Activated naive CD8-positive, alpha-beta T cell treated with anti-CD3 and anti-CD28 coated beads, Interleukin-2, amount 50 U/mL, for 24 hours (primary cell): ENCODE measurements around the gene IKZF1.
A peak's percentile ranks its signal among the peaks of the same experiment; 100 is the strongest.

Experiments
- ATAC-seq: fragments of 150-1000 bp; cut with Tn5 transposase; one replicate; pipeline ENCODE4 v1.10.0; 2021
- DNase-seq: peaks from one replicate; pipeline ENCODE4 v3.0.0; 2021
- H3K27ac Mint-ChIP-seq: one replicate; pipeline ENCODE4 v1.8.0; 2021; ENCODE audit warnings: mild to moderate bottlenecking, mixed read lengths
- H3K27me3 Mint-ChIP-seq: one replicate; pipeline ENCODE4 v1.8.0; 2021; ENCODE audit warnings: mixed read lengths
- H3K36me3 Mint-ChIP-seq: one replicate; pipeline ENCODE4 v1.8.0; 2021; ENCODE audit warnings: low read depth, mixed read lengths
- H3K4me1 Mint-ChIP-seq: one replicate; pipeline ENCODE4 v1.8.0; 2021; ENCODE audit warnings: mixed read lengths
- H3K4me3 Mint-ChIP-seq: one replicate; pipeline ENCODE4 v1.8.0; 2021; ENCODE audit warnings: mild to moderate bottlenecking, moderate library complexity, mixed read lengths
- H3K9me3 Mint-ChIP-seq: one replicate; pipeline ENCODE4 v1.8.0; 2021; ENCODE audit warnings: mixed read lengths

The IKZF1 gene

DNA sequence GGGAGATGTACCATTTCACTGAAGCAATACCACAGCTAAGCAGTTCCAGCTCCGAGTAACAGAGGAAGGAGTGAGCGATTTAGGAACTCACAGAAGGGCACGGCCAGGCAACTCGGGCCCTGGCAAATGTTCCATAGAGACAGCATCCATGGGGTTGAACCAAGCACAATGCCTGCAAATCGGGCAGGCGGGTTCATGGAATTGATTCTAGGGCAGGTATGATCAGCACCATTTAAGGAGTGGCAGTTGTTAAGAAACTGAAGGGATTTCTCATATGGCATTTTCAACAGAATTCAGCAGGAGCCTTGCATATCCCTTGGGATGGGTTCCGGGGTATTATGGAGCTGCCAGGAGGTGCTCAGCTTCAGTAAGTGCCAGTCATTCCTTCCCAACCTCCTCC, 66.4 kb downstream of the IKZF1 start:
- peaks cover 88% of the 10 kb centered on the region for H3K36me3 Mint-ChIP-seq
- no peak for ATAC-seq
- no peaks in the 10 kb centered on the region for H3K27me3 Mint-ChIP-seq
- H3K9me3 Mint-ChIP-seq = no peaks in the 10 kb centered on the region
- DNase-seq = no peak
- H3K27ac Mint-ChIP-seq = peak overlapping the region; percentile 92
- H3K4me1 Mint-ChIP-seq = peaks cover 97% of the 10 kb centered on the region
- peak overlapping the region; percentile 17 for H3K4me3 Mint-ChIP-seq

DNA sequence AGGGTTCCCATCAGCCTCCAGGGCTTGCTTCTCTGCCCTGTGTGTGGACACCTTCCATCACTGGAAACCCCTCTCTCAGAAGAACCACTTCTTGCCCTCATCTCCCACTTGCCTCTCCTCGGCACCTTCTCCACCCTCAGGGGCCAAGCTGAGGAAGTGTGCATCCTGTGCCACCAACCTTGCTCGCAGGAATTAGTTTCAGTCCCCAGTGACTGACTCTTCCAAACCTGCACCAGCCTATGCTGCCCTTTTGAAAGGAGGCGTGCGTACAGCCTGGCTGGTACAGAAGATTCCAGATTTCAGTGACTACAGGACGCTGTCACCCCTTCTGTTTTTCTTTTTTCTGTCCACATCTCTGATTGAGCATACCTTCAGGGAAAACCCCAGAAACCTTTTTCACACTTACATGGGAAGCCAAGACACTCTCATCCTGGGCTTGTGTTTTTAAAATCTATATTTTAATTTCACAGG, 67.1 kb downstream of the IKZF1 start:
- H3K27ac Mint-ChIP-seq = peak overlapping the region; percentile 92
- peaks cover 89% of the 10 kb centered on the region for H3K36me3 Mint-ChIP-seq
- H3K9me3 Mint-ChIP-seq = no peaks in the 10 kb centered on the region
- peak overlapping the region; percentile 43 for H3K4me3 Mint-ChIP-seq
- H3K4me1 Mint-ChIP-seq = peaks cover 98% of the 10 kb centered on the region
- H3K27me3 Mint-ChIP-seq = no peaks in the 10 kb centered on the region
- DNase-seq (no peak), ATAC-seq (peak; percentile 29)

DNA sequence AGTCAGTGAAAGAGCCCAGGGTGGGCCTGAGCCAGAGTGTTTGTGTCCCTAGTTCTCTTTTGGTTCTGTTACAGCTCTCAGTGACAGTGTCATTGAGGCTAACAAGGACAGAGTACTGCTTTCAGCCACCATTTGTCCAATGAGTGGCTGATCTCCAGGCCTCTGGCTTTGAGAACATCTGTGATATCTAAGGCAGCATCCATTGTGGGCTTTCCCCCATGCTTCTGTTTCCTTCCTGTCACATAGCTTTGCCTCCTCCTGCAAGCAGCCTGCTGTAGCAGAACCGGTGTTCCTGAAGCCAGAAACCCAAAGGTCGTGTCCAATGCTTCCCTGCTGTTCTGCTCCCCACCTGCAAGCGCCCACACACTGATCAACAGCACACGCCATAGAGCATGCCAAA, 68.4 kb downstream of the IKZF1 start:
- Mint-ChIP-seq H3K27me3 (no peaks in the 10 kb centered on the region), H3K9me3 (no peaks in the 10 kb centered on the region), H3K4me1 (peaks cover 98% of the 10 kb centered on the region), H3K36me3 (peaks cover 95% of the 10 kb centered on the region), H3K4me3 (peak overlapping the region; percentile 37), H3K27ac (peak overlapping the region; percentile 92)
- DNase-seq (no peak), ATAC-seq (no peak)

DNA sequence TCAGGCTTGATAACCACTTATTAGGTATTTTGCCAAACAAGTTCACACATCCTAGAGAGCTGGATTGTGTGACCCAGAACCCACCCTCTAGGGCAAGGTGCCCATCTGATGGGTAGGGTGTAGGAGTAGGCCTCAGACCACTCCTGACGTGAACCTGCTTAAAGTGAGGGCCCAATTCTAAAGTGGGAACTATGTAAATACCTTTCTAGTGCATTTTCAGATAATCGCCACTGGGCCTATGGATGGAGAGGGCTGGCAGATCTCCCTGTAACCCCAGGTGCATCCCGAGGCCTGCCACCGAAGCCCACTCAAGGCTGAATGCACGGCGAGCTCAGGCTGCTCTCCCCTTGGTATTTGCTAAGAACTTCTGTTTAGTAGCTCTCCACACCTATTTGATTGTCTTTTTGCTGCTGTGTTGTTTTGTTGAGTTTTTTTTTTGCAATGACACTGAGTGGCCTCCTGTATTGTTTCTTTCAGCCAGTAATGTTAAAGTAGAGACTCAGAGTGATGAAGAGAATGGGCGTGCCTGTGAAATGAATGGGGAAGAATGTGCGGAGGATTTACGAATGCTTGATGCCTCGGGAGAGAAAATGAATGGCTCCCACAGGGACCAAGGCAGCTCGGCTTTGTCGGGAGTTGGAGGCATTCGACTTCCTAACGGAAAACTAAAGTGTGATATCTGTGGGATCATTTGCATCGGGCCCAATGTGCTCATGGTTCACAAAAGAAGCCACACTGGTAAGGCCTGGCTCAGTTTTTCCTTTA, 71.7 kb downstream of the IKZF1 start:
- H3K27ac Mint-ChIP-seq = peak overlapping the region; percentile 84
- no peaks in the 10 kb centered on the region for H3K27me3 Mint-ChIP-seq
- no peak overlapping the region for H3K4me3 Mint-ChIP-seq
- no peak for ATAC-seq
- H3K36me3 Mint-ChIP-seq = peaks cover 92% of the 10 kb centered on the region
- H3K9me3 Mint-ChIP-seq = no peaks in the 10 kb centered on the region
- H3K4me1 Mint-ChIP-seq = peaks cover 98% of the 10 kb centered on the region
- DNase-seq = no peak

DNA sequence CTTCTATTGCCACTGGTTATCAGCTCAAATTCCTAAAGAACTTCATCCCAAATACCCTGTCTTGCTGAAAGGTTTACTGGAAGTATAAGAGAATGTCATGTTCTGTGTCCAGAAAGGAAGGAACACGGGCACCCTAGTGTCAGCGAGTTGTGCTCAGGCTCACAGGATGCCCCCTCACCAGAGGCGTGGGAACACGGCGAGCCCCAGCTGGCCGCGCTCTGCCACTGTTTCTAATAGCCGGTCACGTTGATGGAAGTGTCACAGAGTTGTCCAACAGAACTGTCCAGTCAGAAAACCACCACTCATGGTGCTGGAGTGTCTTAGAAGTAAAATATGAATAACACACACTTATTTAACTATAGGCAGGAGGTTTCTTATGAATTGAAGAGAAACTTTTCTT, 72.8 kb downstream of the IKZF1 start:
- peaks cover 97% of the 10 kb centered on the region for H3K4me1 Mint-ChIP-seq
- H3K4me3 Mint-ChIP-seq = no peak overlapping the region
- H3K27ac Mint-ChIP-seq = peak overlapping the region; percentile 84
- ATAC-seq (no peak), DNase-seq (no peak)
- H3K36me3 Mint-ChIP-seq = peaks cover 91% of the 10 kb centered on the region
- no peaks in the 10 kb centered on the region for H3K9me3 Mint-ChIP-seq
- no peaks in the 10 kb centered on the region for H3K27me3 Mint-ChIP-seq

DNA sequence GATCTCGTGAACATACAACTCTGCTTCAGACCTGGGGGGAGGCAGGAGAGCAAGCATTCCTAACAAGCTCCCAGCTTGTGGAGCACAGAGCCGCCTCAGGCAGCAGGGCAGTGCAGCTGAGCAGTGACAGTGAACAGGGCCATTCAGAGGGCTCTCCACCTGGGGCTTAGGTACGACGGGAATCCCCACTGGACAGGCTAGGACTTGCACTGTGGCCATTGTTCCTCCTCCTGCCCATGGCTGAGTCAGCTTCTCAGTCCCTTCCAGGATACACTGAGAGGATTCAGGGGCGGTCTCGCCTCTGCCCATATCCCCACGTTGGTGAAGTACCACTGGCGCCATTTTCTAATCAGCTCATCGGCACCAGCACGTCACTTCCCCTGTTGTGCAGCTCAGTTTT, 74.6 kb downstream of the IKZF1 start:
- DNase-seq = no peak
- peaks cover 94% of the 10 kb centered on the region for H3K4me1 Mint-ChIP-seq
- ATAC-seq = no peak
- peak overlapping the region; percentile 68 for H3K27ac Mint-ChIP-seq
- H3K9me3 Mint-ChIP-seq = no peaks in the 10 kb centered on the region
- H3K4me3 Mint-ChIP-seq = no peak overlapping the region
- no peaks in the 10 kb centered on the region for H3K27me3 Mint-ChIP-seq
- H3K36me3 Mint-ChIP-seq = peaks cover 91% of the 10 kb centered on the region

DNA sequence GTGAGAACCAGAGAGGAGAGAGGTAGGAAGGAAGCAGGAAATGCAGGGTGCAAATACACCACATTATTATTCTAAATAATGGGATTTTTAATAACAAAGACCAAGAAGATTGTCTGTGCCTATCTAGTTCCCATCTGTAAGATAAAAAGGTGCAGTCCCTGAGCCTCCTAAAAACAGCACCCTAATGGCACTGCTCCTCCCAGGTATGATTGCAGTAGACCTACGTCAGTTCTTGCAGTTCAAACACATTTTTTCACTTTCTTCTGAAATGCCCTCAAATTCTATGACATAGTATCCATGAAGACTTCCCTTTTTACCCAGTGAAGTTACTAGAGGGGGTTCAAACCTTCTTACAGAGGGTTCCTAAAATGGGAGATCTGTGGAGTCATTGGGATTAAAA, 75.0 kb downstream of the IKZF1 start:
- peak overlapping the region; percentile 68 for H3K27ac Mint-ChIP-seq
- H3K36me3 Mint-ChIP-seq = peaks cover 91% of the 10 kb centered on the region
- no peaks in the 10 kb centered on the region for H3K27me3 Mint-ChIP-seq
- H3K4me1 Mint-ChIP-seq = peaks cover 92% of the 10 kb centered on the region
- no peak overlapping the region for H3K4me3 Mint-ChIP-seq
- H3K9me3 Mint-ChIP-seq = no peaks in the 10 kb centered on the region
- no peak for DNase-seq
- no peak for ATAC-seq

DNA sequence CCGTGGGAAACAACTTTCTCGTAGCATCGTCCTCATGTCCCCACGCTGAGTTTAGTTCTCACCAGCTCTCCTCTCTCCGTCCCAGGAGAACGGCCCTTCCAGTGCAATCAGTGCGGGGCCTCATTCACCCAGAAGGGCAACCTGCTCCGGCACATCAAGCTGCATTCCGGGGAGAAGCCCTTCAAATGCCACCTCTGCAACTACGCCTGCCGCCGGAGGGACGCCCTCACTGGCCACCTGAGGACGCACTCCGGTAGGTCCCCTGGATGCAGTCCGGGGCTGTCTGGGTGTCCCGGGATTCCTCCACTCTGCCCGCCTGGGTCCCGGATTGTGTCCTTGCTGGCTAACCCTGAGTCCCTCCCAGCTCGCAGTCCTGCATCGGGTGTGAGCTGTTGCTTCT, 77.9 kb downstream of the IKZF1 start:
- Mint-ChIP-seq H3K9me3 (no peaks in the 10 kb centered on the region), H3K4me3 (no peak overlapping the region), H3K4me1 (peaks cover 74% of the 10 kb centered on the region), H3K36me3 (peaks cover 85% of the 10 kb centered on the region), H3K27ac (peak overlapping the region; percentile 80), H3K27me3 (no peaks in the 10 kb centered on the region)
- DNase-seq = no peak
- no peak for ATAC-seq

DNA sequence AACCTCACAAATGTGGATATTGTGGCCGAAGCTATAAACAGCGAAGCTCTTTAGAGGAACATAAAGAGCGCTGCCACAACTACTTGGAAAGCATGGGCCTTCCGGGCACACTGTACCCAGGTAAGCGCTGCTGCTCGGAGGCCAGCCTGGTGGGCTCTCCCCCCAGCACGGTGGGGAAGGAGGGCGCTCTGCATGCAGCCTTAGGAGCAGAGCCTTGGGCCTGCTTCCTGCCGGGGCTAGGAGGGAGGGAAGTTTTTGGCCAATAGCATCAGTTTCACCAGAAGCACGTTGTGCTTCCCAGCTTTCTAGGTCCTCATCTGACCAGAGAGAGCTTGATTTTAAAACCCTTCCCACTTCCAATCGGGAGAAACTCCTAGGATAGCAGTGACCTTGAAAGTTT, 82.8 kb downstream of the IKZF1 start:
- Mint-ChIP-seq H3K27me3 (no peaks in the 10 kb centered on the region), H3K4me3 (no peak overlapping the region), H3K4me1 (peaks cover 72% of the 10 kb centered on the region), H3K27ac (no peak overlapping the region), H3K9me3 (no peaks in the 10 kb centered on the region), H3K36me3 (peaks cover 86% of the 10 kb centered on the region)
- DNase-seq (no peak), ATAC-seq (no peak)

DNA sequence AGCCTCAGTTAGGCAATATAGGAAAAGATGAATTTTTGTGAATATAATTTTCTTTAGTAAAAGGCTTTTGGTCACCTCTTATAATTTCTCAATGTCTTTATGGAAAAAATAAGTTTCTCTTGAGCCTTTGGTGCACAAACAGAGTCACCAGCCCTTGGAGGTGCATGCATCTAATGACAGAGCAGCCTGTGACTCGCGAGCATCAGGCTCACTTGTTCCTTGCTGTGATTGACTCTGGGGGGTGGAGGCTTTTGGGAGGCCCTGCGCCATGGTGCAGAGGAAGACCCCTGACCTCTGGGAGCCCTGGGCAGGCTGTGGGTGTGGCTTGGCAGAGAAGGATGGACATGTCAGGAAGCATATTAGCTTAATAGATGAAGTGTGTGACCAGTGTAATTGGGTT, 85.4 kb downstream of the IKZF1 start:
- Mint-ChIP-seq H3K4me1 (peaks cover 81% of the 10 kb centered on the region), H3K4me3 (no peak overlapping the region)

DNA sequence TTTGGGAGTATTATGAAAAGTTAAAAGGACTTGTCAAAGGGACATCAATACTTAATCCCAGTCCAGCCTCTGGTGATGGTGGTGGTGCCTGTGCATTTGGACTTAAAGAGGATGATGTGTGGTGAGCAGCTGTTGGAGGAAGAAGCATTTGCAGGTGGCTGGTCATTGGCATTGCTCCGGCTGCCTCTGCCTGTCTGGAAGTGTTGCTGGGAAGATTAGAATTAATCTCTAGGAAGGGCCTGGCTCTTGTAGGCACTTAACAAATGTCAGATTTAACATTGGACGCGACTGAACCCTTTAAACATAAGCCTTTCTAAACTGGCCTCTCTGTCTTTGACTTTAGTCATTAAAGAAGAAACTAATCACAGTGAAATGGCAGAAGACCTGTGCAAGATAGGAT, 86.9 kb downstream of the IKZF1 start:
- H3K27ac Mint-ChIP-seq = peak overlapping the region; percentile 98
- H3K27me3 Mint-ChIP-seq = no peaks in the 10 kb centered on the region
- DNase-seq (no peak), ATAC-seq (no peak)
- H3K9me3 Mint-ChIP-seq = no peaks in the 10 kb centered on the region
- peaks cover 82% of the 10 kb centered on the region for H3K36me3 Mint-ChIP-seq
- H3K4me3 Mint-ChIP-seq = no peak overlapping the region
- H3K4me1 Mint-ChIP-seq = peaks cover 89% of the 10 kb centered on the region

More for the DNA sequence above, 85.4 kb downstream of the IKZF1 start:
- peak; percentile 59 for ATAC-seq
- H3K27me3 Mint-ChIP-seq = no peaks in the 10 kb centered on the region
- no peaks in the 10 kb centered on the region for H3K9me3 Mint-ChIP-seq
- DNase-seq = no peak
- H3K36me3 Mint-ChIP-seq = peaks cover 84% of the 10 kb centered on the region
- H3K27ac Mint-ChIP-seq = peak overlapping the region; percentile 98

DNA sequence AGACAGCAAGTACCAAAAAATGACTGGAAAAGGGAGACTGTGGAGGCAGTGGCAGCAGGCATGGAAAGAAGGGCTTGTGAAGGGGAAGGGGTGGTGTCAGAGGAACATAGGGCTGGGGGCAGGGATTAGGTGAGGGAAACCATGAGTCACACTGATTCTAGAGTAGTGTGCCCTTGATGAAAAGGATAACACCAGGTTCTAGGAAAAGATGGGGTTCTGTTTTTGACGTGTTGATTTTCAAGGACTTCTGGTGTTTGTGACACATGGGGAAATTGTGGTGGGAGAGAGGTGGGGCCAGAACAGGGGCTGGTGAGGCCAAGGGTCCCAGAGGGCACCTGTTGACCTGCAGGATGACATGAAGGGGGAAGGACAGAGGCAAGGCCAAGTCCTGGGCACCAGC, 88.6 kb downstream of the IKZF1 start:
- H3K36me3 Mint-ChIP-seq = peaks cover 79% of the 10 kb centered on the region
- no peaks in the 10 kb centered on the region for H3K9me3 Mint-ChIP-seq
- H3K27ac Mint-ChIP-seq = peak overlapping the region; percentile 98
- H3K4me1 Mint-ChIP-seq = peaks cover 96% of the 10 kb centered on the region
- H3K27me3 Mint-ChIP-seq = no peaks in the 10 kb centered on the region
- ATAC-seq = peak; percentile 65
- peak; percentile 56 for DNase-seq
- peak overlapping the region; percentile 72 for H3K4me3 Mint-ChIP-seq

DNA sequence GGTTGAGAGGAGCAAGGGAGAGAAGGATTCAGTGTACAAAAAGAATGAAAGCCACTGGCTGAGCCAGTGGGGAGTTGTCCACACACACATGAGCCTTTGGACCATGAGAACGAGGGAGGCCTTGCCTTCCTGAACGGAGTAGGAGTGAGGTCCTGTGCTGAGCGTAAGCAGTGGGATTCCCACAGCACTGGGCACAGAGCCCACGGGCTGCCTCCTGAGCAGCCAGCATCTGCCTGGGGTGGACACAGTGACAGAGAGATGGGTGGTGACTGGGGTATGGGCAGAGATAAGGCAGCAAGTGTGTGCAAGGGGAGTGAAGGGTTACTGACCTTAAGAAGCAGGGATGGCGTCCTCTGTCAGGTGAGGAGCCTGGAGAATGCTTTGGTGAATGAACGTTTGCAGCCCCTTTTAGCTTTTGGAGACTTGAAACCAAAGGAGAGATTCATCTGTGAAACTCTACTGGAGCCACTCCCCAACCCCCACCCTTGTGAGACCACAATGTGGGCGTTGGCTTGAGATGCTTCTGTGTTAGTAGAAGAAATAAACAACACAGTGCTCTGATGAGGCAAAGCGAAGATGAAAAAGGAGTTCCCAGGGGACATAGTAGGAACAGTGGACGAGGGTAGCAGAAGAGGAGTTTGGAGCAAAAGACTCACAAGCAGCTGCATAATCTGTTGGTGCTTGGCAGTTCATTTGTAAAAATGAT, 89.2 kb downstream of the IKZF1 start:
- ATAC-seq (peak; percentile 4), DNase-seq (peak; percentile 53)
- Mint-ChIP-seq H3K36me3 (peaks cover 79% of the 10 kb centered on the region), H3K9me3 (no peaks in the 10 kb centered on the region), H3K4me1 (peaks cover 96% of the 10 kb centered on the region), H3K4me3 (peak overlapping the region; percentile 72), H3K27ac (peak overlapping the region; percentile 98), H3K27me3 (no peaks in the 10 kb centered on the region)

DNA sequence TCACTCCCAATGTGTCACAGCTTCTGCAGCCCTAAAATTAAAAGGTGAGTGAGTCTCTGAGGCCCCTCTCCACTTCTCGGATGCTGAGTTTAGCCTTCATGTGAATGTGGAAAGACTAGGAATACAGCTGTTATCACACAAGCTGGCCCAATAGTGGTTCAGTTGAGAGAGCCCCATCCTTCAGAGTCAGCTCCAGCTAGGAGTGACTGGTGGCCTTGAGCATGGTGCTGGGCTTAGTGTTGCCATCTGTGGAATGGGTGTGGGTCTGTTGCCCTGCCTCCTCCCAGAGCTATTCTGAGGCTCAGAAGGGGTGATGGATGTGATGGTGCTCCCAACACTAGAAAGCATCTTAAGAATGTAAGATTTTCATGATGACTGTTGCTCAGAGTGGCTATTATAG, 89.8 kb downstream of the IKZF1 start:
- ATAC-seq (no peak), DNase-seq (no peak)
- H3K27me3 Mint-ChIP-seq = no peaks in the 10 kb centered on the region
- peaks cover 80% of the 10 kb centered on the region for H3K36me3 Mint-ChIP-seq
- H3K9me3 Mint-ChIP-seq = no peaks in the 10 kb centered on the region
- H3K27ac Mint-ChIP-seq = peak overlapping the region; percentile 98
- peaks cover 94% of the 10 kb centered on the region for H3K4me1 Mint-ChIP-seq
- H3K4me3 Mint-ChIP-seq = peak overlapping the region; percentile 72

DNA sequence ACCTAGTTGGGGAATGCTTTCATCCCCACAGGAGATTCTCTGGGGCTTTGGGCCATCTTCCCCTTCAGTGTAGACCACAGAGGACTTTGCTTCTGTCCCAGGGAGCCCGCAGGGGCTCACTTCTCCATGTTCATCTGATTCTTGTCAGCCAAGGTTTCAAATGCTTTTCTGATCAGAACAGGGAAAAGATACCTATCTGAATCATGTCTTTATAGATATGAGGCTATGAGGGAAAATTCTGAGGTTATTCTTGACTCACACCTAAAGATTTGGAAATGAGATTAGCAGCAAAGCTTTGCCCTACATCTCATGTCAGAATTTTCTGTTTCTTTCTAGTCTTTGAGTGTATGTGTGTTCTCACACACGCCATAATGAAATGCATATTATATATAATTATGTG, 92.3 kb downstream of the IKZF1 start:
- peak; percentile 9 for ATAC-seq
- Mint-ChIP-seq H3K9me3 (no peaks in the 10 kb centered on the region), H3K27ac (peak overlapping the region; percentile 98), H3K4me3 (peak overlapping the region; percentile 52), H3K36me3 (peaks cover 79% of the 10 kb centered on the region), H3K27me3 (no peaks in the 10 kb centered on the region), H3K4me1 (peaks cover 89% of the 10 kb centered on the region)
- DNase-seq = no peak
